Activated naive CD8-positive, alpha-beta T cell treated with anti-CD3 and anti-CD28 coated beads for 36 hours (primary cell): Measurements from ENCODE around the gene LRRN3. TPM values are rescaled to one million over a fixed set of nuclear protein-coding genes. Genes with fewer than 3 reads are reported as not detected.

Source experiments
- DNase-seq: peaks from one replicate; pipeline ENCODE4 v3.0.0; 2021
- H3K27ac Mint-ChIP-seq: one replicate; pipeline ENCODE4 v1.8.0; 2022; ENCODE audit warnings: mild to moderate bottlenecking, moderate library complexity, mixed read lengths
- H3K27me3 Mint-ChIP-seq: one replicate; pipeline ENCODE4 v1.8.0; 2022; ENCODE audit warnings: mild to moderate bottlenecking, mixed read lengths
- H3K36me3 Mint-ChIP-seq: one replicate; pipeline ENCODE4 v1.8.0; 2021; ENCODE audit warnings: mild to moderate bottlenecking, mixed read lengths
- H3K4me1 Mint-ChIP-seq: one replicate; pipeline ENCODE4 v1.8.0; 2021; ENCODE audit warnings: mixed read lengths
- H3K4me3 Mint-ChIP-seq: one replicate; pipeline ENCODE4 v1.8.0; 2022; ENCODE audit warnings: mild to moderate bottlenecking, moderate library complexity, mixed read lengths
- H3K9me3 Mint-ChIP-seq: one replicate; pipeline ENCODE4 v1.8.0; 2022; ENCODE audit warnings: mixed read lengths
- total RNA-seq, 2 experiments: library from RNA; stranded (reverse); gene quantifications; one replicate each; pipeline ENCODE4 v1.2.3, GENCODE V29; 2021

Gene LRRN3
- total RNA-seq, 2 experiments from 2014 or later = 89.3 to 93.6 TPM

GRCh38 chr7:111107579-111107978 is 16.7 kb downstream of the LRRN3 start:
- peaks cover 6% of the 10 kb centered on the region for H3K9me3 Mint-ChIP-seq
- H3K4me1 Mint-ChIP-seq = peaks cover 70% of the 10 kb centered on the region
- no peaks in the 10 kb centered on the region for H3K27me3 Mint-ChIP-seq
- H3K4me3 Mint-ChIP-seq = no peak overlapping the region
- H3K27ac Mint-ChIP-seq = no peak overlapping the region
- peaks cover 71% of the 10 kb centered on the region for H3K36me3 Mint-ChIP-seq
- no peak for DNase-seq

DNA sequence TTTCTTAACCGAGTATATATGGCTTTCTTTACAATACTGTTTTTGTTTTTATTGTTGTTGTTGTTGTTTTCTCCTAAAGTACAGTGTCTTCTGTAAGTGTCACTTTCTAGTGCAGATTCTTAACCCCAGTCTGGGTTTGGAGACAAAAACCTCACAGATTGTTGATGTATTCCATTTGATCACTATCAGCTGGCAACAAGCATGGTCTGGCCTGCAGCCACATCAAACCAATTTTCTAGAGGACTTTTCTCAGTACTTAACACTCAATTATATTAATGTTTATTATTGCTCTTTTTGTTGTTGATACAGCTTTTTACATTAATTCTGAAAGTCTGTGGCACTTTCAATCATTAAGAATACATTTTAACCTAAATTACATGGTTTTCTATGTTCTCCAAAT is 17.1 kb downstream of the LRRN3 start:
- Mint-ChIP-seq H3K4me3 (no peak overlapping the region), H3K27me3 (no peaks in the 10 kb centered on the region), H3K27ac (peak overlapping the region; percentile 29), H3K9me3 (peaks cover 6% of the 10 kb centered on the region), H3K4me1 (peaks cover 72% of the 10 kb centered on the region), H3K36me3 (peaks cover 70% of the 10 kb centered on the region)
- DNase-seq = no peak

- peaks cover 72% of the 10 kb centered on the region for H3K4me1 Mint-ChIP-seq
- no peak for DNase-seq
- peaks cover 6% of the 10 kb centered on the region for H3K9me3 Mint-ChIP-seq
- H3K27me3 Mint-ChIP-seq = no peaks in the 10 kb centered on the region
- H3K4me3 Mint-ChIP-seq = no peak overlapping the region
- H3K36me3 Mint-ChIP-seq = peaks cover 65% of the 10 kb centered on the region
- no peak overlapping the region for H3K27ac Mint-ChIP-seq
Measured at GRCh38 chr7:111108496-111108895, 17.6 kb downstream of the LRRN3 start.

- H3K27me3 Mint-ChIP-seq = no peaks in the 10 kb centered on the region
- DNase-seq = no peak
- H3K4me1 Mint-ChIP-seq = peaks cover 51% of the 10 kb centered on the region
- no peak overlapping the region for H3K4me3 Mint-ChIP-seq
- peaks cover 71% of the 10 kb centered on the region for H3K36me3 Mint-ChIP-seq
- peak overlapping the region; percentile 60 for H3K27ac Mint-ChIP-seq
- peaks cover 6% of the 10 kb centered on the region for H3K9me3 Mint-ChIP-seq
Measured at GRCh38 chr7:111112439-111112838, 21.5 kb downstream of the LRRN3 start.

- peaks cover 78% of the 10 kb centered on the region for H3K36me3 Mint-ChIP-seq
- no peak for DNase-seq
Measured at GRCh38 chr7:111113263-111114017, 22.5 kb downstream of the LRRN3 start.

DNA sequence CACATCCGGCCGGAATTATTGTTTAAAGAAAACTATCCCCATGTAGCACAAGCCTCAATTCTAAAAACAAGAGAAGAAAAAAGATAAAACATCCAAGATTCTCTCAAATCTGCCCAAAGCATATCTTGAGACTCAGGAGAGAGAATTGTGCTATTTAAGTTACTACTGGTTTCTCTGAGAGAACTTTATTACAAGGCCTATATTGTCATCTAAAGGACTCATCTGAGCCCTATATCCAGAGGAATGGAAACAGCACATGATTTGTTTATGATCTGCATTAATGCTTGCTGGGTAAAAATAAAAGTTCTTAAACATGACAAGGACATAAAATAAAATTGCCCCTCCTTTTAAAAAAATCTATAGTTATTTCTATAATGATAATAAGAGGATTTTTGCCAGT is 25.0 kb downstream of the LRRN3 start:
- peak overlapping the region; percentile 74 for H3K27ac Mint-ChIP-seq
- DNase-seq = no peak
- H3K4me1 Mint-ChIP-seq = peaks cover 35% of the 10 kb centered on the region
- no peaks in the 10 kb centered on the region for H3K27me3 Mint-ChIP-seq
- peaks cover 76% of the 10 kb centered on the region for H3K36me3 Mint-ChIP-seq
- H3K4me3 Mint-ChIP-seq = no peak overlapping the region
- peaks cover 14% of the 10 kb centered on the region for H3K9me3 Mint-ChIP-seq

More at GRCh38 chr7:111113263-111114017, 22.5 kb downstream of the LRRN3 start:
- Mint-ChIP-seq H3K4me3 (no peak overlapping the region), H3K4me1 (peaks cover 44% of the 10 kb centered on the region), H3K9me3 (peaks cover 6% of the 10 kb centered on the region), H3K27ac (peak overlapping the region; percentile 81), H3K27me3 (no peaks in the 10 kb centered on the region)

GRCh38 chr7:111126987-111127386 is 36.1 kb downstream of the LRRN3 start:
- DNase-seq = no peak
- peaks cover 16% of the 10 kb centered on the region for H3K9me3 Mint-ChIP-seq
- H3K4me1 Mint-ChIP-seq = no peaks in the 10 kb centered on the region
- no peaks in the 10 kb centered on the region for H3K27me3 Mint-ChIP-seq
- no peak overlapping the region for H3K4me3 Mint-ChIP-seq
- no peak overlapping the region for H3K27ac Mint-ChIP-seq
- peaks cover 41% of the 10 kb centered on the region for H3K36me3 Mint-ChIP-seq

DNA sequence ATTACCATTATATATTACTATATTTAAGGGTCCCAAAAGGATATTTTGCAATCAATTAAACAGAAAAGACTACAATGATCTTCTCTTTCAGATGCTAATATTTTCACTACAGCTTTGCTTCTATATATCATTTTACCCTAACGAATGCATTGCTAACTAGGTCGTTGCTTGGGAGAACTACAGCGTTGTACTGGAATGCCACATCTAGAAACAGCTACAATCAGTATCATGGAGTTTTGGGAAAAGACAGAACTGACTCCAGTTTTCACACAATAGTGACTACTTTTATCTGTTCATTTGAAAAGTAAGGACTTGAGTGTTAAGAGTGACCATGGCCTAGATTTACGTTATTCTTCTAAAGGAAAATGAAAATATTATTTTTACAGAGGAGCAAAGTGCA is 38.5 kb downstream of the LRRN3 start:
- Mint-ChIP-seq H3K4me1 (no peaks in the 10 kb centered on the region), H3K4me3 (no peak overlapping the region), H3K27ac (no peak overlapping the region), H3K9me3 (peaks cover 4% of the 10 kb centered on the region), H3K27me3 (no peaks in the 10 kb centered on the region), H3K36me3 (peaks cover 20% of the 10 kb centered on the region)
- DNase-seq = no peak

DNA sequence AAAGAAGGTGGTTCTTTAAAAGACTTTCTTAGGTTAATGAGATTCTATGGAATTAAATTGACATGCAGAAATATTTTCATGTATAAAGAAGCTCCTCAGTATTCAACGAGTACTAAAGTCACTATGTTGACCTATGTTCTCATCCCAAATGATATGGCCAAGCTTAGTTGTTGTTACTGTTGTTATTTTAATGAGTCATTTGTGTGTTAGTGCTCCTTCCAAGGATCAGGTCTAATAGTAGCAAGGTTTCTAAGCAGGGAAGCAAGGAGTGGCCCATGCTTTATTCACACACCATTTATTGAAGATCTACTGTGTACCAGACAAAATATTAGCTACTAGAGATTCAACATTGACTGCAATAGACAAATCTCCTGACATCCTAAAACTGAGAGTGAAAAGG is 41.9 kb downstream of the LRRN3 start:
- Mint-ChIP-seq H3K27me3 (no peaks in the 10 kb centered on the region), H3K27ac (no peak overlapping the region), H3K36me3 (peaks cover 8% of the 10 kb centered on the region), H3K9me3 (no peaks in the 10 kb centered on the region), H3K4me1 (peaks cover 6% of the 10 kb centered on the region), H3K4me3 (no peak overlapping the region)
- DNase-seq = no peak

GRCh38 chr7:111137296-111138192 is 46.6 kb downstream of the LRRN3 start:
- peaks cover 34% of the 10 kb centered on the region for H3K4me1 Mint-ChIP-seq
- H3K36me3 Mint-ChIP-seq = peaks cover 12% of the 10 kb centered on the region
- peak overlapping the region; percentile 95 for H3K27ac Mint-ChIP-seq
- H3K27me3 Mint-ChIP-seq = no peaks in the 10 kb centered on the region
- DNase-seq = peak; percentile 52
- peak overlapping the region; percentile 55 for H3K4me3 Mint-ChIP-seq
- no peaks in the 10 kb centered on the region for H3K9me3 Mint-ChIP-seq

GRCh38 chr7:111138193-111138569 is 47.3 kb downstream of the LRRN3 start:
- H3K27ac Mint-ChIP-seq = peak overlapping the region; percentile 95
- peaks cover 34% of the 10 kb centered on the region for H3K4me1 Mint-ChIP-seq
- H3K9me3 Mint-ChIP-seq = no peaks in the 10 kb centered on the region
- peak; percentile 70 for DNase-seq
- peak overlapping the region; percentile 55 for H3K4me3 Mint-ChIP-seq
- no peaks in the 10 kb centered on the region for H3K27me3 Mint-ChIP-seq
- H3K36me3 Mint-ChIP-seq = peaks cover 12% of the 10 kb centered on the region

DNA sequence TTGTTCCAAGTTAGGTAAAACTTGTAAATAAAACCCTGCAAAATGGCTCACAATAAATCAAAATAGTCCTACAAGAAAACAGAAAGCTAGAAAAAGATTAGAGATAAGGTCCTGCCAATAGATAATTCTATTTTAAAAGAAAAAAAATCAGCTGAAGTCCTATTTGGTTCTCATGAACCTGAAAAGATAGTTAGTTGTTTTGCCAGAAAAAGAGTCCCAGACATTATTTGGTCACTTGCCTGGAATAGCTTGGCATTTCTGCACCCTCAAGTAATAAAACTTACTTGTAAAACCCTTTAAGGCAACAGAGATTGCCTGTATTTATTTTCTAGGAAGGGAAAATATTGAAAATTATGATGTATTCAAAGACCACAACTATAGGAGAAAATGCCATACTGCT is 47.7 kb downstream of the LRRN3 start:
- Mint-ChIP-seq H3K4me3 (peak overlapping the region; percentile 55), H3K36me3 (peaks cover 12% of the 10 kb centered on the region), H3K27ac (peak overlapping the region; percentile 95), H3K9me3 (no peaks in the 10 kb centered on the region), H3K4me1 (peaks cover 34% of the 10 kb centered on the region), H3K27me3 (no peaks in the 10 kb centered on the region)
- no peak for DNase-seq

DNA sequence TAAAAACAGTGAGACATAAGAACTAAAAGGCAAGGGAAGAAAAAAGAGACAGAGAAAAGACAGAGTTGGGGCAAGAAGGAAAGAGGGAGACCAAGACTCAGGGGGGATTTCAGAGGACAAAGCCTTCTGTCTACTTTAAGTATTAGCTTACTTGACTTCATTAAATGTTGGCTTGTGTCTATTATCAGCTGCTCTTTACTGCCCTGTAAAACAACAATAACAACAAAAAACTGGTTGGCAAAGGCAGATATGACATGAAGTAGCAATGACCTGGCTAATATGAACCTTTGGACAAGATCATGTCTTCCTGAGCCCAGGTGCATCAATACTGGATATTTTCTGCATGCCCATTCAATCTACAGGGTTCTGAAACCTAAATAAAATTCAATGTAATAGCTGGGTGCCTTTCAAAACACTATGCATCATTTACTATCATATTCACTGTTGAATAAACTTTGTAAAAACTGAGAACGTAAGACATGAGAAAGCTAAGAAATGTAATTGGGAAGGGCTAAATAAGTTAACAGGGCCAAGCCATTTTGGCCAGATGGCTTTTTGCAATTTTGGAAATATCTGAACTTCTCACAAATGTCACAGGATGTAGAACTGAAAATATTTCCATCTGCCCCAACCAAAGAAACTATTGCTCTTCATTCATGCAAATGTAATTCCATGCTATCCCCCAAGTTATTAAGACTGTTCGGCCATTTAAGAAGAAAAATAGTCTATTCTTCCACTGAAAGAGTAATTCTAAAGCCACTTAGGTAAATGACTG is 49.4 kb downstream of the LRRN3 start:
- peaks cover 12% of the 10 kb centered on the region for H3K36me3 Mint-ChIP-seq
- H3K4me3 Mint-ChIP-seq = peak overlapping the region; percentile 11
- peak overlapping the region; percentile 84 for H3K27ac Mint-ChIP-seq
- no peaks in the 10 kb centered on the region for H3K9me3 Mint-ChIP-seq
- H3K27me3 Mint-ChIP-seq = no peaks in the 10 kb centered on the region
- H3K4me1 Mint-ChIP-seq = peaks cover 34% of the 10 kb centered on the region
- DNase-seq = no peak

- DNase-seq = no peak
- Mint-ChIP-seq H3K4me1 (peaks cover 8% of the 10 kb centered on the region), H3K4me3 (no peak overlapping the region), H3K27ac (no peak overlapping the region), H3K36me3 (peaks cover 4% of the 10 kb centered on the region), H3K27me3 (no peaks in the 10 kb centered on the region), H3K9me3 (no peaks in the 10 kb centered on the region)
Measured at GRCh38 chr7:111145472-111145871, 54.5 kb downstream of the LRRN3 start.

- Mint-ChIP-seq H3K4me3 (no peak overlapping the region), H3K9me3 (no peaks in the 10 kb centered on the region)
Measured at GRCh38 chr7:111146136-111146535, 55.2 kb downstream of the LRRN3 start.

More at GRCh38 chr7:111146136-111146535, 55.2 kb downstream of the LRRN3 start:
- Mint-ChIP-seq H3K36me3 (peaks cover 2% of the 10 kb centered on the region), H3K27ac (no peak overlapping the region), H3K27me3 (no peaks in the 10 kb centered on the region), H3K4me1 (peaks cover 4% of the 10 kb centered on the region)
- DNase-seq = no peak
